ENCODE results near the gene ALDH6A1. TPM values are rescaled to one million over a fixed set of nuclear protein-coding genes. Genes with fewer than 3 reads are reported as not detected.

ALDH6A1 gene
- total and polyA plus RNA-seq, 2 of the 13 experiments (the other 11 are each of a cell fraction or from before 2014, with no cell fraction given), result 26.9 to 49.9 TPM

GRCh38 chr14:74084277-74085046, at the start of gene ALDH6A1, which contains the start of gene LIN52 (continued):
- 0 out of 2 replicates have a peak, but pooled peaks have one; percentile 46 for TF ChIP-seq HIC2 (CRISPR knock-in tag; IDR thresholded peaks at IDR 0.05; ENCODE audit: low read depth)
- no peak for TF ChIP-seq GLMP (CRISPR knock-in tag; IDR thresholded peaks at IDR 0.05; ENCODE audit: borderline replicate concordance)
- TF ChIP-seq FOXA1 (IDR thresholded peaks at IDR 0.05), result peak; percentile 67
- TF ChIP-seq FOXA1 (CRISPR knock-in tag; IDR thresholded peaks at IDR 0.05), result peak; percentile 49; the same call in 1 of the 2 replicates
- peak; percentile 24; the same call in 1 of the 2 replicates for TF ChIP-seq YEATS4 (CRISPR knock-in tag; IDR thresholded peaks at IDR 0.05; ENCODE audit: borderline replicate concordance)
- TF ChIP-seq KMT2A (CRISPR knock-in tag; IDR thresholded peaks at IDR 0.05), result peak; percentile 29; the same call in 1 of the 2 replicates
- TF ChIP-seq HMGXB4 (CRISPR knock-in tag; IDR thresholded peaks at IDR 0.05; ENCODE audit: borderline replicate concordance in 1 of 2, low read depth in 1 of 2), result peak; percentile 34 to 64; a peak in 2 of 4 replicates
- no peak for TF ChIP-seq SOX5 (CRISPR knock-in tag; IDR thresholded peaks at IDR 0.05; ENCODE audit: borderline replicate concordance)
- TF ChIP-seq ZNF224 (CRISPR knock-in tag; IDR thresholded peaks at IDR 0.05), result no peak; the same call in 1 of the 2 replicates
- peak; percentile 95 for TF ChIP-seq SIN3B (IDR thresholded peaks at IDR 0.05; ENCODE audit: low read length)
- peak; percentile 70; the same call in 1 of the 2 replicates for TF ChIP-seq KLF6 (CRISPR knock-in tag; IDR thresholded peaks at IDR 0.05)
- TF ChIP-seq SAP130 (CRISPR knock-in tag; IDR thresholded peaks at IDR 0.05; ENCODE audit: low read depth), result peak; percentile 97
- TF ChIP-seq CAMTA2 (CRISPR knock-in tag; IDR thresholded peaks at IDR 0.05; ENCODE audit: borderline replicate concordance), result no peak
- TF ChIP-seq ZNF331 (CRISPR knock-in tag; IDR thresholded peaks at IDR 0.05), result no peak
- peak; percentile 74 for TF ChIP-seq ZBTB38 (CRISPR knock-in tag; IDR thresholded peaks at IDR 0.05)
- peak; percentile 90 for TF ChIP-seq PHF20 (CRISPR knock-in tag; IDR thresholded peaks at IDR 0.05)
- peak; percentile 39; the same call in 1 of the 2 replicates for TF ChIP-seq ARID5B (CRISPR knock-in tag; IDR thresholded peaks at IDR 0.05)
- peak; percentile 77 for TF ChIP-seq PHF8 (CRISPR knock-in tag; IDR thresholded peaks at IDR 0.05)

All from HepG2 (cell line).